ENCODE results near the gene PHF12.

PHF12 gene

GRCh38 chr17:28951428-28951990, at the start of gene PHF12:
Gene PHF12 (minus strand): TSS chr17:28951518. CDS start chr17:28950960, 558 bp downstream.
- DNase-seq = peak; percentile 99 to 100

DNA sequence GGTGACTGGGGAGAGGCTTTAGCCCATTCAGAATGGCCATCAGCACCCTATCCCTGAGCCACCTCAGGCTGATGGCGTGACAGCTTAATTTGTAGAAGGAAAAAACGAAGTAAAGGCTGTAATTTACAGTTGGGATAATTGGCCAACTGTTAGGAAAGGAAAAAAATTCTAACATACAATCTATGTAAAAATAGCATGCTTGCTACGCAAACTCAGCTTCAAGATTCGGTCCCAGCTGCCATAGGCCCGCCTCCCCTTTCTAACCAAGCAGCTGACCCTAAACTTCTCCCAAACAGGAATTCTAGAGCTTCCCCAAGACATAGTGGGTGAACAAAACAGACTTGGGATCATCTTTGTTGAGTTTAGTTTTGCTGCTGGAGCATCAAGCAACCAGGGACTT, 49.7 kb upstream of the PHF12 start:
- no peak for DNase-seq

DNA sequence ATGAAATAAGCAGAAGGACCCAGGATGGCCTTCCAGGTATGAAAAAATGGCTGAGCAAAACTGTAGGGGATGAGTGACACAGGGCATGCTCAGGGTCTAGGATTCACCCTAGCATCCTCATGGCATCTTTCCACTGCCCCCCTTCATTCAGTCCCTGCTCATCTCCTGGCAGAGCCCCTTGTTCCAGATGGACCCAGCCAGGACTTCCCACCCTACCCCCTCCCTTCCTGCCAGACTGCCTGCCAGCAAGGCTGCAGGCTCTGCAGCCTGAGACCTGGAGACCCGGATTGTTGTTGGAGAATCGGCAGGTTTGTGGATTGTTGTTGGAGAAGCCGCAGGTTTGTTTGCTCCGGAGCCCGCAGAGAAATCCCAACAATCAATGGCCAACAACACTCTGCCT, 47.9 kb upstream of the PHF12 start:
- no peak for DNase-seq

DNA sequence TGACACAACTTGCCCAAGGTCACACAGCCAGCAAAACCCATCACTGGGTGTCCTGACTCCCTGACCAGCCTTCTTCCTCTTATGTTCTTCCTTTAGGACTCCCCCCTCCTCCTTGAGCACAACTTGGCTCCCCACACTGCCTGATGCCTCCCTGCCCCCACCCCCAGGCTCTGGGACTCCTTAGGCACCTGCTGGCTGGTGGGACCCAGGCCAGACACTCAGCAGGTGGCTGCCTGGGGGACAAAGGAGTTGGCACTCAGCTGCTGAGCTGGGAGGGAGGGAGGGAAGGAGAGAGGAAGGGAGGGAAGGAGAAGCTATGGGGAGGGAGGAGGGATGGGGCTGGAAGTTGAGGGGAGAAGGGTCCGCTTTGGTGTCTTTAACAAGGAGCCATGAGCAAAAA, 46.5 kb upstream of the PHF12 start:
- no peak for DNase-seq

GRCh38 chr17:28996554-28997096, 45.3 kb upstream of the PHF12 start:
- no peak for DNase-seq

GRCh38 chr17:28993645-28994426, 42.5 kb upstream of the PHF12 start:
- no peak for DNase-seq

GRCh38 chr17:28992625-28993600, 41.6 kb upstream of the PHF12 start:
- no peak for DNase-seq

- no peak for DNase-seq
These were observed 40.9 kb upstream of the PHF12 start for GRCh38 chr17:28992185-28992584.

DNA sequence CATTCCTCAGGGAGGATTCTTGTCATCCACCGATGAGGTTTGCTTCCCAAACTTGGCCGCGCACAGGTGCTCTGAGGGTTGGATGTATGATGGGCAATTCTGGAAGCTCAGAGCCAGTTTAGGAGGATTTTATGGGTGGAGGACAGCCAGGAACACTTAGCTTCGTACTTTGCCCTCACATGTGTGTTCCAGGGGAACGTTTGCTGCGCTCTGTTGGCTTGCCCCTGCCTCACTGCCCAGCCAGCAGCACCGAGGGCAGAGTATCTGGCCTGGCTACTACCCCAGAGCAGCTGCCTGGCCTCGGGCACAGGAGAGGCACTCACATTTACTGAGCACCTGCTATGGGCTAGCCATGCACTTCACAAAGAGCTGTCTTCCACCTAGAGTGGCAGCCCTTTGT, 40.5 kb upstream of the PHF12 start:
- DNase-seq = no peak

GRCh38 chr17:28989028-28989427, 37.7 kb upstream of the PHF12 start:
- no peak for DNase-seq

DNA sequence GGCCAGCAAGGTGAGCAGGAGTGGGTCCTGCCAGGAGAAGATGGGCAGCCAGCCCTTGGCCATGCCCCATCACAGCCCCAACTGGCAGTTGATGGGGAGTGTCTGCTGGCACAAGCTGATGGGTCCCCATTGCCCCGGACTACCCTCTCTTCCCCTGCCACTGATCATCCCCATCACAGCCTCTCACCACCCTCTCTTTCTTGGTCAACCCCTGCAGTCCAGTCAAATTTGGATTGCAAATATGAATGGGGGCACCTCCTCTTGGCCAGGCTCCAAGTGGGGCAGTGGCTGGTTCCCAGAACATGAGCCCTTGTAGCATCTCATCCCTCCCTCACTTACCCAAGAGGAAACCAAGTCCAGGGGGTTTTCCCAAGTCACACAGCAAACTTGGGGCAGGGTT, 37.2 kb upstream of the PHF12 start:
- no peak for DNase-seq

- no peak for DNase-seq
These were observed 35.7 kb upstream of the PHF12 start for GRCh38 chr17:28986714-28987655.

GRCh38 chr17:28985950-28986713, 34.8 kb upstream of the PHF12 start:
- DNase-seq = no peak

DNA sequence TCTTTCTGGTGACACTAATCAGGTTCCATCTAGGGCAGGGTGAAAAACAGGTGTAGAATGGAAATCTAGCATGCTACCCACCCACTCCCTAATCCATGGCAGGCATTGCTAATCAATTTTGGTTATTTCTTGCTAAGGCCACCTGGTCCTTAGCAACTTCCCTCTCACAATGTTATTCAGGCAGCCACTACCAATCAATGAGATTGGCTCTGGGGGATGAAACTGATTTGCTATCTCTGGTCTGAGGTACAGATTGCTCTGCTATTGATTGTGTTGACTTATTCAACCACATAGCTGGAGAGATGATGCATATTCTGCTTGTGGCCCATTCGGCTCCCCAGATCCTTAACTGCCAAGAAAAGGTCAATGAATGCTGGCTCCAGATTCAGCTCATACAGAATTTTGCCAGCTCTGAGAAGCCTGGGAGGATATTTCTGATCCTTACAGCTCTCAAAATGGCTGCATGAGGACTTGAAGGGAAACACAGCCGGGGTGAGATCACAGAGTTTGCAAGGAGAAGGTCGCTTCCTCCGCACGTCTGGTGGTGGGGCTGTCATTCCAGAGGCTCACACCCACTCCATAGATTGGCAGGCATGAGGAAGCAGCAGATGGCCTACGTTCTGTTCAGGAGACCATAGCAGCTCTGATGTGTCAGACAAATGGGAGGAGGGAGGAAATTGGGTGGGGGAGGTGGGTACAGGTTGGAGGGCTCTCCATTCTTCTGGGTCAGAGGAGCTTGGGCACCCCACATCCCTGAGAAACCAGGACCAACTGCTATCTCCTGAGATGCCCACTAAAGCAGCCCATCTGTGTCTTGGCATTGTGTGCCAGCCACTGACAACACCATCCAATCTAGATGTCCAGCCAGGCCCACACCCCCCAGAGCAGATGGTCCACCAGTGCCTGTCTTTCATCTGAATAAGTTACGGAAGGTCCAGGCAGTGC, 32.2 kb upstream of the PHF12 start:
- no peak for DNase-seq

- no peak for DNase-seq
These were observed 30.9 kb upstream of the PHF12 start for GRCh38 chr17:28982131-28982793.

DNA sequence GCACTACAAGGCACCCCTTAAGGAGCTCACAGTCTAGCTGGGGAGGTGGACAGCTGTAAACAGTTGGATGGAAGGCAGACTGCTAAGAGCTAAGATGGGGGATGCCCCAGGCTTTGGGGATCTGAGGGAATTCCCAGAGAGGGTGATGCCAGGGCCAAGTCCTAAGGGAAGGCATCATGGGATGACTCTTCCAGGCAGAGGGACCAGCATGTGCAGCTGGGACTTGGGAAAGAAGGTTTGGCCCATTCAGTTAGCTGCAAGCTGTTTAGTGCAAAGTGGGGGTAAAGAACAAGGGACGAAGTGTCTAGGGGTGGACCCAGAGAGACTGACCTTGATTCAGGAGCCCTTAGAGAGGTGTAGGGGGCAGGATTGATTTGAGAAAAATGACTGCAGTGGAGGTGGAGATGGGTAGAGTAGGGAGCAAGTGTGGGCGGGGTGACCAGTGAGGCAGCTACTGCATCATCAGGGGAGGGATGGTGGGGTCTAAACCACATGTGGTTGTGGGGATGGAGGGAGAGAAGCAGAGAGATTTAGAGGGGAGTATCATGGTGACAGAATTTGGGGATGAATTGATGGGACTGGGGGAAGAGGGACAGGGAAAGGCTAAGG, 27.1 kb upstream of the PHF12 start:
- no peak for DNase-seq

GRCh38 chr17:28977659-28978355, 26.5 kb upstream of the PHF12 start:
- DNase-seq = no peak

- DNase-seq = no peak
These were observed 24.3 kb upstream of the PHF12 start for GRCh38 chr17:28975646-28976045.
